ENCODE results near the gene SLX4IP. TPM values are rescaled to one million over a fixed set of nuclear protein-coding genes. Genes with fewer than 3 reads are reported as not detected.
A peak's percentile ranks its signal among the peaks of the same experiment; 100 is the strongest.

Gene SLX4IP
- total and polyA plus RNA-seq, 12 donors, result 2.8 to 8.2 (median 4.8) TPM

- TF ChIP-seq CTCF (IDR thresholded peaks at IDR 0.05) (no peak), POLR2A (IDR thresholded peaks at IDR 0.05) (no peak)
- Histone ChIP-seq H3K27ac (no peak overlapping the region), H3K27me3 (no peaks in the 10 kb centered on the region), H3K4me1 (replicated peaks in 1 of 2) (no peaks in the 10 kb centered on the region), H3K36me3 (replicated peaks in 1 of 2) (no peaks in the 10 kb centered on the region), H3K9me3 (replicated peaks in 1 of 3) (peaks cover 0 to 3% (median 0%) of the 10 kb centered on the region in 3 donors), H3K4me3 (no peak overlapping the region)
- DNase-seq, result no peak
- intact Hi-C loops (cut with DNase I), result no loop called here
Observed at GRCh38 chr20:10462516-10462915, 27.4 kb downstream of the SLX4IP start.

GRCh38 chr20:10463622-10464021 is 28.5 kb downstream of the SLX4IP start:
- DNase-seq, result no peak
- Histone ChIP-seq H3K4me1 (replicated peaks in 1 of 2) (peaks cover 0 to under 1% of the 10 kb centered on the region in 2 donors), H3K9me3 (replicated peaks in 1 of 3) (peaks cover 0 to 3% (median 0%) of the 10 kb centered on the region in 3 donors), H3K36me3 (replicated peaks in 1 of 2) (no peaks in the 10 kb centered on the region), H3K27ac (no peak overlapping the region), H3K27me3 (no peaks in the 10 kb centered on the region), H3K4me3 (no peak overlapping the region)
- intact Hi-C loops (cut with DNase I), result no loop called here
- WGBS, 4 donors, result 84 to 90% (median 88%) methylated on average over 2 of the region's 2 CpGs
- TF ChIP-seq CTCF (IDR thresholded peaks at IDR 0.05), result no peak
- TF ChIP-seq POLR2A (IDR thresholded peaks at IDR 0.05), result no peak

GRCh38 chr20:10465135-10465534 is 30.0 kb downstream of the SLX4IP start:
- intact Hi-C loops (cut with DNase I), result no loop called here

GRCh38 chr20:10466325-10466724 is 31.2 kb downstream of the SLX4IP start:
- TF ChIP-seq CTCF (IDR thresholded peaks at IDR 0.05), result no peak
- TF ChIP-seq POLR2A (IDR thresholded peaks at IDR 0.05), result no peak
- intact Hi-C loops (cut with DNase I), result no loop called here
- Histone ChIP-seq H3K36me3 (replicated peaks in 1 of 2) (no peaks in the 10 kb centered on the region), H3K27ac (peak overlapping the region in 1 of 5 donors; percentile 11), H3K9me3 (replicated peaks in 1 of 3) (peaks cover 0 to 3% (median 0%) of the 10 kb centered on the region in 3 donors), H3K27me3 (no peaks in the 10 kb centered on the region), H3K4me3 (peak overlapping the region in 1 of 4 donors; percentile 22), H3K4me1 (replicated peaks in 1 of 2) (peaks cover 6 to 20% of the 10 kb centered on the region in 2 donors)
- no peak for DNase-seq
- WGBS, 4 donors, result 48 to 73% (median 56%) methylated on average over 4 of the region's 4 CpGs

More at GRCh38 chr20:10465135-10465534, 30.0 kb downstream of the SLX4IP start:
- Histone ChIP-seq H3K27me3 (no peaks in the 10 kb centered on the region), H3K4me3 (no peak overlapping the region), H3K4me1 (replicated peaks in 1 of 2) (peaks cover 0 to 14% of the 10 kb centered on the region in 2 donors), H3K9me3 (replicated peaks in 1 of 3) (peaks cover 0 to 3% (median 0%) of the 10 kb centered on the region in 3 donors), H3K36me3 (replicated peaks in 1 of 2) (no peaks in the 10 kb centered on the region), H3K27ac (no peak overlapping the region)
- TF ChIP-seq POLR2A (IDR thresholded peaks at IDR 0.05) (no peak), CTCF (IDR thresholded peaks at IDR 0.05) (no peak)
- WGBS, 4 donors, result 93 to 97% (median 95%) methylated on average over 3 of the region's 3 CpGs
- DNase-seq, result no peak

All from adrenal gland (tissue), 12 donors.